GM19395 (cell line): ENCODE measurements around the gene NR4A3.
"Not testable (repeated sequence)": the region's sequence is repeated elsewhere in the genome, so short reads cannot be mapped to it uniquely, and the experiment has no call there.

Experiments used
- ATAC-seq: cut with Tn5 transposase; IDR thresholded peaks from one replicate; pipeline ENCODE4 v1.9.1; 2021; ENCODE audit warnings: mild to moderate bottlenecking, moderate library complexity; ENCODE audit not compliant: unreplicated experiment

Gene NR4A3

DNA sequence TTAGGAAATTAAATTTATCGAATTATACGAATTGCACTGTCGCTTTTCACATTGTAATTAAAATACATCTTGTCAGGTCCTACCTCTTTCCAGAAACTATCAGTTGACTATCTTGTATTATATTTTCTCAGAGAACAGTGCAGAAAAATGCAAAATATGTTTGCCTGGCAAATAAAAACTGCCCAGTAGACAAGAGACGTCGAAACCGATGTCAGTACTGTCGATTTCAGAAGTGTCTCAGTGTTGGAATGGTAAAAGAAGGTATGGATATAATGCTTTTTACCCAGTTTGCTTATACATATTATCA lies 10.8 kb downstream of the NR4A3 start:
- ATAC-seq, result no peak

DNA sequence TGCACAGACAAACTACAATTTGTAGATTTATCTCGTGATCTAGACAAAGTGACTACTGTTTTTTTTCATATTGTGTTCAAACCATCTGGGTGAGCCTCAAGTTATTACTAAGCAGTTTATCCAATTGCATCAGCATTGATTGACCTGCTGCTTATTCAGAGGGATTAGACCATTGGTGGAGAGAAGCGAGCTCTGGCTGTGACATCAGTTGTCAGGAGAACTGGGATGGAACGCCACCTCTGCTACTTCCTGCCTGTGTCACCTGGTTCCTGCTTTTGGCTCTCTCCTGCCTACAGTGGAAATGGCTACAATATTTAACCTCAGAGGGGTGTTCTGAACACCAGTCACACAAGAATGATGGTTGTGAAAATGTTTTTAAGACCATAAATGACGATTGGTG lies 12.1 kb downstream of the NR4A3 start:
- ATAC-seq, result no peak

DNA sequence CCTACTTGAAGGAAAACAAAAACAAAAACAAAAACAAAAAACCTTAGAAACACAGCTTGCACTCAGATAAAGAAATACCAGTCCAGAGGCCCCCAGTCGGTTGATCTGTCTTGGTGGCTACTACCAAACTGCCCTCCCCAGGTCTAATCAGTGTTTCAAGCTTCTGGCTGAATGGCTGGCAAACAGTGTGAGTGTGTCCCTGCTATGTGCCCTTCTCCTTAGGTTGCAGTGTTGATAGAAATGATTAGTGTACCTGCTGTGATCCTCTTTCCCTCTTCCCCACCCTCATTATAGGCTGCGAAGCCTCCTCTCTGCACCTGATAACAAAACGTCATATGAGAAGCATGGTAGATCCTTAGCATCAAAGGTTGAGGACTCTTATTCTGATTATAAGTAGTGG lies 12.8 kb downstream of the NR4A3 start:
- ATAC-seq, result no peak

GRCh38 chr9:99835142-99835541 lies 13.5 kb downstream of the NR4A3 start:
- ATAC-seq, result no peak

DNA sequence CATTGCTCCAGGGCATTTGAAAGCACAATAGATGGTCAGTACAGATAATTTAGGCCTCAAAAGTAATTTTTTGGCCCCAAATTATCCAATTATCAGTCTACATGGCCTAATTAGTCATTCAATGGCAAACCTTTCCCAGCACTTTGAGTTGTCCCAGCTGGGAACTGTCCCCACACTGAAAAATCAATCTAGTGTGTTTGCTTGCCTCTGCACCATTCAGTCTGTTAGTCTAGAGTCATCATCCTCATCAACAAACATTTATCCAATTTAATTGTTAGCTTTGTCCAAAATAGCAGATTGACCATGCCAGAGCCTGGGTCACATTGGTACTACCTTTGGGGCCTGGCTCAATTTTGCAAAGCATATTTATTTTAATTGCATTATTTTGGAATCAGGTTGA lies 13.9 kb downstream of the NR4A3 start:
- ATAC-seq, result no peak

- no peak for ATAC-seq
Observed at GRCh38 chr9:99840072-99840471, 18.4 kb downstream of the NR4A3 start.

- no peak for ATAC-seq
Observed at GRCh38 chr9:99845063-99845462, 23.4 kb downstream of the NR4A3 start.

- no peak for ATAC-seq
Observed at GRCh38 chr9:99848447-99848846, 26.8 kb downstream of the NR4A3 start.

DNA sequence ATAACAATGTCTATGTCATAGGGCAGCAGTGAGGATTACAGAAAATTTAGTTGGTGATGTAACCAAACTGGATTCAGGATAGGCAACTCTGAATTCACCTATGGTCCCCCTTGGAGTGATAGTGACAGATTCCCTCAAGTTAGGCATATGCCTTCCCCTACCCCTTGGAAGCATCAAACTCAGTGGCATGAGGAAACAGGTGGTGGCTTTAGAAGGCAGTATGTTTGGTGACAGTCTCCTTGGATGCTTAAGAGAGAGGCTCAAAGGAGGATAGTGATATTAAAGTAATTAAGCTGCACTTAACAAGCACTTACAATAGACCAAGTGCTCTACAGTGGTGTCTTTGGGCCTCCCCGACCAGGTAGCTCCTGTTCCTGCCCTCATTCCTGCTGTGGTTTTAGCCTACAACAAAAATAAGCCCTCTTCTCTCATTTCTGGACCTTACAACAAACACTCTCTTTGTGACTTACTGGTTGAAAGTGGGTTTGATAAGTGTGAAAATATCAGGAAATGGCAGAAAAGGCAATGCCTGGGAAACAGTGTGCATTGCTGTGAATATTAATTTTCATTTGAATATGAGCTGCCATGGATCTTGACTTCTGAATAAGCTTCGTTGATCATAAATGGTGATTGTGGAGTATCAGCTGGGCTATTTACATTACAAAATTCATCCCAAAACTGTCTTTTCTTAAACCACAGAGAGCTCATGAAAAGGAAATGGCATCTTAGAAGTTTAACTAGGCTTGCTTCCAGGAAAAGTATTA lies 29.2 kb downstream of the NR4A3 start:
- peak; percentile 25 for ATAC-seq

DNA sequence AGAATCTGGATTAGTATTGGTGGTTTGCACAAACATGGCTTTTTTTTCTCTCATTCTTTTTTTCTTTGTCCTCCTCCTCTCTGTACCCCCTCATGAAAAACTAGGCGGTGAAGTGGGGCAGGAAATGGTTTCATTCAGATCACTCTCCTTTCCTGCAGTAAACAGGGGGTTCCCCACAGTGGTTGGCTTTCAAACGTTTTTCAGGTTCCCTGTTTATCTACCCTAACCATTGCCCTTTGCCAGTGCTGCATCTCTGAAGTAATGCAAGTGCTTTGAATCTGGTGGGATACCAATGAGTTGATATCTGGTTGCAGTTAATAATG lies 29.8 kb downstream of the NR4A3 start:
- ATAC-seq, result peak; percentile 98

- ATAC-seq, result peak; percentile 71
Observed at GRCh38 chr9:99852617-99853016, 30.9 kb downstream of the NR4A3 start.

GRCh38 chr9:99855467-99856176 lies 33.9 kb downstream of the NR4A3 start:
- no peak for ATAC-seq

DNA sequence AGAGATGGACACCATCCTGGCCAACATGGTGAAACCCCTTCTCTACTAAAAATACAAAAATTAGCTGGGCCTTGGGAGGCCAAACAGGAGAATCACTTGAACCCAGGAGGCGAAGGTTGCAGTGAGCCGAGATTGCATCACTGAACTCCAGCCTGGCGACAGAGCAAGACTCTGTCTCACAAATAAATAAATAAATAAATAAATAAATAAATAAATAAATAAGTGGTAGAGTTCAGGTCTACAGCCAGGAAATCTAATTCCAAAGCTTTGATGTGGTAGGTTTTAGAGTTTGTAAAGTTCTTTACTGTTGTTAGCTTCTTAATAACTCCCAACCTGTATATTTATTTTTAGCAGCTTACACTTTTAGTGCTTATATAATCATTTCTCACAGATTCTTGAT lies 35.9 kb downstream of the NR4A3 start:
- not testable (repeated sequence) for ATAC-seq

- no peak for ATAC-seq
Observed at GRCh38 chr9:99858087-99858486, 36.4 kb downstream of the NR4A3 start.

GRCh38 chr9:99859243-99859980 lies 37.7 kb downstream of the NR4A3 start:
- ATAC-seq, result no peak

- no peak for ATAC-seq
Observed at GRCh38 chr9:99860266-99860665, 38.6 kb downstream of the NR4A3 start.

- ATAC-seq, result no peak
Observed at GRCh38 chr9:99863955-99864354, 42.3 kb downstream of the NR4A3 start.

DNA sequence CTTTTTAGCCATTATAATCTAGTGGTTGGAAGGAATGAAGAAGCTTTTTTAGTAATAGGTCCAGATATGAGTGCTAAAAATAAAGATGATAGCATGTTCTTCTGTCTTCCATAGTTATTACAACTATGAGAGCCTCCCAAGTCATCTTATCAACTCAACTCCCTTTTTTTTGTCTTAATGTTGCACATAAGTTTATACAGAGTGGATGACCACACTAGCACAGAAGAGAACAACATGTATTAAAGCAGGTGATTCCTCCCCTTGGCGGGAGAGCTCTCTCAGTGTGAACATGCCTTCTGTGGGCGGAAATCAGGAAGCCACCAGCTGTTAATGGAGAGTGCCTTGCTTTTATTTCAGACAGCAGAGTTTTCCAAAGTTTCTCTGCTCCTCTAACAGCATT lies 44.7 kb downstream of the NR4A3 start:
- no peak for ATAC-seq

DNA sequence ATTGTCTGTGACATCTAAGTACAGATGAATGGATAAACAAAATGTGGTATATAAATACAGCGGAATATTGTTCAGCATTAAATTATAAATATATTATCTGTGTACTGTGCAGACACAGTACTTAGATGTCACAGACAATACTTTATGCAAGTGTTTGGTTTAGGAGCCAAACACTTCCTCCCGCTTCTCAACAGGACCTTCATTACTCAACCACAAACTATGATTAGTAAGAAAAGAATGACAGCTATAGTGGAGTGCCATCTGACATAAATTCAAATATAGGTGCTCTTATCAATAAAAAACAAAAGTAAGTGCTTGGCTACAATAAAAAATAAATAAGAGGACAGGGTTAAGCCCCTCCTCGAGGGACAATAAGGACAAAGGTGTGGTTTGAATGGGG lies 45.9 kb downstream of the NR4A3 start:
- peak; percentile 34 for ATAC-seq

GRCh38 chr9:99867968-99868367 lies 46.3 kb downstream of the NR4A3 start:
- ATAC-seq, result peak; percentile 72

GRCh38 chr9:99868845-99869244 lies 47.2 kb downstream of the NR4A3 start:
- peak; percentile 93 for ATAC-seq

- ATAC-seq, result no peak
Observed at GRCh38 chr9:99870126-99870525, 48.4 kb downstream of the NR4A3 start.
